Fibroblast of mammary gland (primary cell): ENCODE data around the gene S100A14.
A peak's percentile ranks its signal among the peaks of the same experiment; 100 is the strongest.

ENCODE experiments used
- DNase-seq: peaks from one replicate; pipeline ENCODE4 v3.0.0-alpha.2; 2010; ENCODE audit warnings: low read depth
- H3K4me3 ChIP-seq: 2 replicates; pipeline ENCODE4 v1.5.1; 2011; ENCODE audit warnings: low read depth, mild to moderate bottlenecking, low read length, moderate library complexity; ENCODE audit not compliant: control insufficient read depth
- TF ChIP-seq, protein P1 (sequence below): conservative IDR thresholded peaks from 2 replicates; pipeline ENCODE4 v1.5.1; 2011; ENCODE audit warnings: low read depth, low read length, inconsistent platforms; ENCODE audit not compliant: control insufficient read depth, insufficient read depth

The S100A14 gene

DNA sequence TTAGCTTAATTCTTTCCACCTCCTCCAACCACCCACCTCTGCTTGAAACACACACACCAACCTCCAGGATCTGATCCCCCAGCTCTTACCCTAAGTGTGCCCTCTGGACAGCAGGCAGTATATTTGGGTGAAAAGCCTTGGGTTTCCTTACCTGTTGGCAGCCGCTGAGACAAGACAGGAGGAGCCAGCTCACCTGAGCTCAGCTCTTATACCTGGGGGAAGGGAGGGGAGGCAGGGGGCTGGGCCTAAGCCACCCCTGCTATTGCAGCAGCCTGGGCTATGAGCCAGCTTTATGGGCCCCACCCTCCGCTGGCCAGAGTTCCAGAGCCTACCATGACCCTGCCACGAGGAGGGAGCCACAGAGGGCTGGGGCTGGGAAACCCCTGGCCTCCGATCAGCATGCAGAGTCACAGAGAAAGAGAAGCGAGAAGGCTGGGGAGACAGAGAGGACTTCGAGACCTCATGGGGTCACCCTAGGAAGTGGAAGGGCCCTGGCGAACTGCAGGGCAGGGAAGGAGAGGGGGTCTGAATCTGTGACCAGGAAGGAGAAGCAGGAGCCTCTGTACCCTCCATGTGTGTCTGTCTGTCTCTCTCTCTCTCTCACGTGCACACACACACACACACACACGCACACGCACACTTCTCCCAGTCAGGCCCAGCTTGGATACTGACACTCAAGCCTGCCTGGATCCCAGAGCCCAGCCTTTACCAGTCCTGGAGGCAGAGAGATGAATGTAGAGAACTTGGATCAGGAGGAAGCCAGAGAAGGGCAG lies at the start of gene S100A14:
TSS of gene S100A14 (minus strand) at position 182 of the 773 bp plus-strand sequence. CDS start 467 bp downstream, outside the sequence.
- no peak for DNase-seq
- TF ChIP-seq, protein P1, sequence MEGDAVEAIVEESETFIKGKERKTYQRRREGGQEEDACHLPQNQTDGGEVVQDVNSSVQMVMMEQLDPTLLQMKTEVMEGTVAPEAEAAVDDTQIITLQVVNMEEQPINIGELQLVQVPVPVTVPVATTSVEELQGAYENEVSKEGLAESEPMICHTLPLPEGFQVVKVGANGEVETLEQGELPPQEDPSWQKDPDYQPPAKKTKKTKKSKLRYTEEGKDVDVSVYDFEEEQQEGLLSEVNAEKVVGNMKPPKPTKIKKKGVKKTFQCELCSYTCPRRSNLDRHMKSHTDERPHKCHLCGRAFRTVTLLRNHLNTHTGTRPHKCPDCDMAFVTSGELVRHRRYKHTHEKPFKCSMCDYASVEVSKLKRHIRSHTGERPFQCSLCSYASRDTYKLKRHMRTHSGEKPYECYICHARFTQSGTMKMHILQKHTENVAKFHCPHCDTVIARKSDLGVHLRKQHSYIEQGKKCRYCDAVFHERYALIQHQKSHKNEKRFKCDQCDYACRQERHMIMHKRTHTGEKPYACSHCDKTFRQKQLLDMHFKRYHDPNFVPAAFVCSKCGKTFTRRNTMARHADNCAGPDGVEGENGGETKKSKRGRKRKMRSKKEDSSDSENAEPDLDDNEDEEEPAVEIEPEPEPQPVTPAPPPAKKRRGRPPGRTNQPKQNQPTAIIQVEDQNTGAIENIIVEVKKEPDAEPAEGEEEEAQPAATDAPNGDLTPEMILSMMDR, result no peak

DNA sequence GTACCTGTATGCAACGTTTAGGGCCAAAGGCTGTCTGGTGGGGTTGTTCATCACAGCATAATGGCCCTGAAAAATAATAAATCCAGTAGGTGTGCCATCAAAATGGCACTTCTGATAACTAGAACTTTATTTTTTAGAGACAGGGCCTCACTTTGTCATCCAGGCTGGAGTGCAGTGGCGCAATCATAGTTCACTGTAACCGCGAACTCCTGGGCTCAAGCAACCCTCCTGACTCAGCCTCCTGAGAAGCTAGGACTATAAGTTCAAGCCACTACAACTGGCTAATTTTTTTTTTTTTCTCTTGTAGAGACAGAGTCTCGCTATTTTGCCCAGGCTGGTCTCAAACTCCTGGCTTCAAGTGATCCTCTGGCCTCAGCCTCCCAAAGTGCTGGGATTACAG lies 47.1 kb upstream of the S100A14 start:
- DNase-seq, result peak; percentile 79
- TF ChIP-seq, protein P1, result no peak
- no peak overlapping the region for H3K4me3 ChIP-seq

More for the DNA sequence above, at the start of gene S100A14:
- H3K4me3 ChIP-seq, result no peak within 1 kb of the TSS

DNA sequence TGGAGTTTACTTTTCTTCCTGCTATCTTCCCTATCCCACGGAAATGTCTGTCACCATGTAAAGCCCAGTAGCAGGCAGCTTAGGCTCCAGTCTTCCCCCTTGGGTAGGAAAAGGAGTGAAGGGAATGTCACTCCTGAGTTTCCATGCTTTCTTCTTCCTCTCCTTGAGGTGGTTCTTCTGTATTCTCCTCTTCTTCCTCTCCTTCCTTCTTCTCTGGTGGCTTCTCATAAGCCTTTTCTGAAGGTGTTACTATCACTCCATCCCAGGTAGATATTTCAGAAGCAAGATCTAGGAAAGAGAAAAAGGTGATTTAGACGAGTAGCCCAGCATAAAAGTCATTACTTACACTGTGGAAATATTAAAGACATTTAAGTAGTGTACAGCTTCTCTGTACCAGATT lies 46.1 kb upstream of the S100A14 start:
- TF ChIP-seq, protein P1, result no peak
- H3K4me3 ChIP-seq, result no peak overlapping the region
- DNase-seq, result no peak

DNA sequence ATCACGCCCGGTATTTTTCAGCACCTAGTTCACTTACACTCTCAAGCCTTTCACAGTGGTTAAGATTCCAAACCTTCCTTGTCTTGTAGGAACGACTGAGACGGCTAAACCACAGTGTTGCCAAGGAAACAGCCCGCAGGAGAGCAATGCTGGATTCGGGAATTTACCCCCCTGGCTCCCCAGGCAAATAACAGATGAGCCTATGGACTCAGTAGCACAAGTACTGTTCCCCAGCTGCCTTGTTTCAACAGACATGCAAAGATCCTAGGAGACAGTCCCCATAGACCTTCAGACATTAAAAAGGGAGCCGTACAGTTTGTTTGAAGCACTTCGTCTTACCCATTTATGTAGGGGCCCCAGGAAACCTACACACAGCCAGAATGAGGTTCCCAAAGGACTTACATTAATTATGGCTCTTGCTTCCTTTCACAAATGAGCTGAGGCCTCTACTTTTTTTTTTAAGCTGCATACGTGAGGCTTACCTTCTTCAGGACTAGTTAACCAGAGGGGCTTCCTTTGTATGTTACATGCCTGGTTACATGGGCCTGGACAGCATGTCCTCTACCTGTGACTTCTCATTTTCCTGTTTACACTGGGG lies 45.1 kb upstream of the S100A14 start:
- TF ChIP-seq, protein P1, result no peak
- H3K4me3 ChIP-seq, result no peak overlapping the region
- no peak for DNase-seq

DNA sequence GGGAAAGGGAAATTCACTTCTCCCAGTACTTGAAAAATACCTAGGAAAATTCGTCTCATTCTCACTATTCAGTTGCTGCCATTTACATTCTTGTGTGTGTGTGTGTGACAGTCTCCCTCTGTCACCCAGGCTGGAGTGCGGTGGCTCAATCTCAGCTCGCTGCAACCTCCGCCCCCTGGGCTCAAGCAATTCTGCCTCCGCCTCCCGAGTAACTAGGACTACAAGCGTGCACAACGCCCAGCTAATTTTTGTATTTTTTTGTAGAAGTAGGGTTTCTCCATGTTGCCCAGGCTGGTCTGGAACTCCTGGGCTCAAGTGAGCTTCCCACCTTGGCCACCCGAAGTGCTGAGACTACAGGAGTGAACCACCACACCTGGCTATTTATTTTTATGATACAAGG lies 43.5 kb upstream of the S100A14 start:
- H3K4me3 ChIP-seq, result peak overlapping the region; percentile 90

DNA sequence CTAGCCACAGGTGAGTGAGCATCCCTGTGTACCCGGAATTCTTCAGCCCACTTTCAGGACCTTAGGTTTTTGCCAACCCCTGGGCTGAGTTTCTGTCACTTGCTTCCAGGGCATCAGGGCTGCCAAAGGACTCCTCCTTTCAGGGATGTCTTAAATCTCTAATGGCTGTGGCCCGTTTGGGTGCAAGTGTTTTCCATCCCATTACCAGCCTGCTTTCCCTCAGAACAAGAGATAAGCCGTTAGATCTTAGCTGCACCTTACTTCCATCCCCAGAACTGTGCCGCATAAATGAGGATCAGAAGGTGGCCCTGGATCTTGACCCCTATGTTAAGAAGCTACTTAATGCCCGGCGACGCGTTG lies 43.0 kb upstream of the S100A14 start:
- TF ChIP-seq, protein P1, result no peak
- DNase-seq, result no peak
- peak overlapping the region; percentile 90 for H3K4me3 ChIP-seq

More for the DNA sequence above, 43.5 kb upstream of the S100A14 start:
- TF ChIP-seq, protein P1, result no peak
- no peak for DNase-seq
